HepG2 (cell line): ENCODE measurements around the gene CKS1B. TPM values are rescaled to one million over a fixed set of nuclear protein-coding genes. Genes with fewer than 3 reads are reported as not detected.

Experiments
- MXI1 ChIP-seq: IDR thresholded peaks from 3 replicates; pipeline ENCODE4 v1.6.1; 2012; ENCODE audit warnings: low read depth, low read length, inconsistent platforms, borderline replicate concordance
- NFIC ChIP-seq: IDR thresholded peaks from 2 replicates; pipeline ENCODE4 v1.6.1; 2012; ENCODE audit warnings: mild to moderate bottlenecking, low read length, inconsistent platforms
- SMYD3 ChIP-seq: sonication (generic); formaldehyde crosslinking; IDR thresholded peaks from 2 replicates; pipeline ENCODE4 v1.8.1; 2023; ENCODE audit warnings: mild to moderate bottlenecking, missing genetic modification reagents
- SRY ChIP-seq: sonication (generic); formaldehyde crosslinking; IDR thresholded peaks from 2 replicates; pipeline ENCODE4 v1.8.0; 2022; ENCODE audit warnings: mild to moderate bottlenecking, missing genetic modification reagents
- TBX3 ChIP-seq: fragments of 450-650 bp; IDR thresholded peaks from 2 replicates; pipeline ENCODE4 v1.6.1; 2017; ENCODE audit warnings: antibody characterized with exemption, mild to moderate bottlenecking, inconsistent platforms, borderline replicate concordance
- ZFP36 ChIP-seq: fragments of 150-350 bp; IDR thresholded peaks from 2 replicates; pipeline ENCODE4 v1.6.1; 2018; ENCODE audit warnings: borderline replicate concordance, low read length, low read depth; ENCODE audit not compliant: partially characterized antibody
- ZKSCAN1 ChIP-seq: fragments of 150-350 bp; IDR thresholded peaks from 2 replicates; pipeline ENCODE4 v1.6.1; 2014; ENCODE audit warnings: low read length
- ZNF34 ChIP-seq: sonication (generic); formaldehyde crosslinking; IDR thresholded peaks from 2 replicates; pipeline ENCODE4 v1.4.0; 2020; ENCODE audit warnings: mild to moderate bottlenecking, missing genetic modification reagents, borderline replicate concordance
- ZNF350 ChIP-seq: sonication (generic); formaldehyde crosslinking; IDR thresholded peaks from 2 replicates; pipeline ENCODE4 v1.4.0; 2020; ENCODE audit warnings: mild to moderate bottlenecking, low read depth, missing genetic modification reagents, borderline replicate concordance
- ZNF484 ChIP-seq: sonication (generic); formaldehyde crosslinking; IDR thresholded peaks from 2 replicates; pipeline ENCODE4 v1.5.1; 2020; ENCODE audit warnings: mild to moderate bottlenecking, low read depth, missing genetic modification reagents, borderline replicate concordance
- ZNF780A ChIP-seq: sonication (generic); formaldehyde crosslinking; IDR thresholded peaks from 2 replicates; pipeline ENCODE4 v1.8.0; 2022; ENCODE audit warnings: mild to moderate bottlenecking, missing genetic modification reagents, moderate library complexity
- polyA plus RNA-seq, 8 experiments: library from polyadenylated mRNA; depleted of rRNA in 3 of 8; stranded (reverse) in 7 of 8; unstranded in 1 of 8; fragments of >200 nt; fragmentation: Illumina TruSeq in 4 of 8; extraction: Trizol in 4 of 8; gene quantifications; 2 replicates each; pipeline versions ENCODE4 v1.2.1 to v1.2.3, GENCODE V29; 2011 to 2016; ENCODE audit warnings: low read depth in 4 of 8, missing spikeins in 1 of 8, mixed read lengths in 1 of 8; ENCODE audit not compliant: insufficient read depth in 1 of 8
- total RNA-seq, 5 experiments: library from RNA; depleted of rRNA; stranded (reverse); fragments of >200 nt; fragmentation: Illumina TruSeq; extraction: Trizol; gene quantifications; 2 replicates each; pipeline ENCODE4 v1.2.3, GENCODE V29; 2016; ENCODE audit warnings: low read depth in 1 of 5
- TF ChIP-seq, protein P1 (sequence below): sonication (generic); formaldehyde crosslinking; IDR thresholded peaks from 2 replicates; pipeline ENCODE4 v1.4.0; 2020; ENCODE audit warnings: missing genetic modification reagents
- TF ChIP-seq, protein P2 (sequence below): sonication (generic); formaldehyde crosslinking; IDR thresholded peaks from 2 replicates; pipeline ENCODE4 v1.5.1; 2020; ENCODE audit warnings: mild to moderate bottlenecking, missing genetic modification reagents, borderline replicate concordance
- TF ChIP-seq, protein P3 (sequence below): sonication (generic); formaldehyde crosslinking; IDR thresholded peaks from 2 replicates; pipeline ENCODE4 v1.4.0; 2020; ENCODE audit warnings: missing genetic modification reagents, low read depth, mild to moderate bottlenecking, borderline replicate concordance
- TF ChIP-seq, protein P4 (sequence below): IDR thresholded peaks from 2 replicates; pipeline ENCODE4 v1.6.1; 2016; ENCODE audit warnings: low read depth, control low read depth
- TF ChIP-seq, protein P5 (sequence below), 2 experiments: sonication (generic) in 1 of 2; formaldehyde crosslinking in 1 of 2; IDR thresholded peaks; 2 replicates each; pipeline versions ENCODE4 v1.6.1 to v1.9.0; 2014 to 2022; ENCODE audit warnings: antibody characterized with exemption in 1 of 2, borderline replicate concordance in 1 of 2, inconsistent platforms in 1 of 2, low read depth in 1 of 2, missing genetic modification reagents in 1 of 2

The CKS1B gene
- total and polyA plus RNA-seq, 2 of the 13 experiments (the other 11 are each of a cell fraction or from before 2014, with no cell fraction given), result 217 to 222 TPM

DNA sequence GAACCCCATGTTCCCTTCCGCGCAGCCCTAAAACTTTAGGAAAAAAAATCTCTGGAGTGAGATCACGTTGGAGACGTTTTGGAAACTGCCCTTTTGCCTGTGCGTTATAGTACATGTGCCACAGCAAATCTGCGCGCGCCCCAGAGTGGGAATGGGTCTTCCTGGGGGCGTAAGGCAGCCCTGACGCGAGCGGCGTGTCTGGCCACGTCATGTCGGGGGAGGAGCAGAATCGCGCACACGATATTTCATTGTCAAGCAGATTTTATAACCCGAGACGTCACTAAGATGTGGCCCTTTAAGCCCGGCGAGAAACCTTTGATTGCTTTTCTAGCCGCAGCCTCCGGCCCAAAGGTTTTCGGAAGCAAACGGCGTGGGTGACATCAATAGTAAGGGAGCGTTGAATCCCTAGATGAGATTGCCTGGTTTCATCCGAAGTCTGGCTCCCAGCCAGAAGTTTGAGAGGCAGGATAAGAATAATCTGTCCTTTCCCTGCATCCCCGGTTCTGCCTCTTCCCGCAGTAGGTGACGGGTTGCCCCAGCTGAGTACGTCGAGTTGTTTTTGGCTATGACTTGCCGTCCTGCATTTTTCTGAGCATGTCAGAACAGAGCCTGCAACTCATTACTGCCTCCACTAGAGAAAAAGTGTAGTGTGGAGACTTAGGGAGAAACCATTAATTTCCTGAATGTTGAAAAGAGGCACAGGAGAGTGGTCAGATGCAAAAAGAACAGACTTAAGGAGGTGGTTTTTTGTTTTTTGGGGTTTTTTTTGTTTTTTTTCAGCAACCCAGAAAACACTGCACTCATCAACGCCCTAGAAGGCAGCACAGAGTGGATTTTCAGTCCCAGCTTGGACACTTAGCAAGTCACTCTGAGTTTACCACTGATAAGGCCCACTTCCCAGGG is 37.1 kb upstream of the CKS1B start (continued):
- TF ChIP-seq, protein P1, sequence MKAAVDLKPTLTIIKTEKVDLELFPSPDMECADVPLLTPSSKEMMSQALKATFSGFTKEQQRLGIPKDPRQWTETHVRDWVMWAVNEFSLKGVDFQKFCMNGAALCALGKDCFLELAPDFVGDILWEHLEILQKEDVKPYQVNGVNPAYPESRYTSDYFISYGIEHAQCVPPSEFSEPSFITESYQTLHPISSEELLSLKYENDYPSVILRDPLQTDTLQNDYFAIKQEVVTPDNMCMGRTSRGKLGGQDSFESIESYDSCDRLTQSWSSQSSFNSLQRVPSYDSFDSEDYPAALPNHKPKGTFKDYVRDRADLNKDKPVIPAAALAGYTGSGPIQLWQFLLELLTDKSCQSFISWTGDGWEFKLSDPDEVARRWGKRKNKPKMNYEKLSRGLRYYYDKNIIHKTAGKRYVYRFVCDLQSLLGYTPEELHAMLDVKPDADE, result no peak
- TF ChIP-seq, protein P2, sequence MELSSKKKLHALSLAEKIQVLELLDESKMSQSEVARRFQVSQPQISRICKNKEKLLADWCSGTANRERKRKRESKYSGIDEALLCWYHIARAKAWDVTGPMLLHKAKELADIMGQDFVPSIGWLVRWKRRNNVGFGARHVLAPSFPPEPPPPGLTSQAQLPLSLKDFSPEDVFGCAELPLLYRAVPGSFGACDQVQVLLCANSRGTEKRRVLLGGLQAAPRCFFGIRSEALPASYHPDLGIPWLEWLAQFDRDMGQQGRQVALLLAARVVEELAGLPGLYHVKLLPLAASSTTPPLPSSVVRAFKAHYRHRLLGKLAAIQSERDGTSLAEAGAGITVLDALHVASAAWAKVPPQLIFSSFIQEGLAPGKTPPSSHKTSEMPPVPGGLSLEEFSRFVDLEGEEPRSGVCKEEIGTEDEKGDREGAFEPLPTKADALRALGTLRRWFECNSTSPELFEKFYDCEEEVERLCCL, result 0 out of 2 replicates have a peak, but pooled peaks have one; percentile 9
- TF ChIP-seq MXI1, result no peak
- no peak for TF ChIP-seq ZKSCAN1
- TF ChIP-seq NFIC, result peak; percentile 59; the same call in 1 of the 2 replicates
- TF ChIP-seq ZFP36, result no peak
- no peak for TF ChIP-seq TBX3
- no peak for TF ChIP-seq SRY (CRISPR knock-in tag)
- no peak for TF ChIP-seq ZNF484 (CRISPR knock-in tag)
- no peak for TF ChIP-seq ZNF34 (CRISPR knock-in tag)
- TF ChIP-seq ZNF780A (CRISPR knock-in tag), result no peak
- TF ChIP-seq, protein P3, sequence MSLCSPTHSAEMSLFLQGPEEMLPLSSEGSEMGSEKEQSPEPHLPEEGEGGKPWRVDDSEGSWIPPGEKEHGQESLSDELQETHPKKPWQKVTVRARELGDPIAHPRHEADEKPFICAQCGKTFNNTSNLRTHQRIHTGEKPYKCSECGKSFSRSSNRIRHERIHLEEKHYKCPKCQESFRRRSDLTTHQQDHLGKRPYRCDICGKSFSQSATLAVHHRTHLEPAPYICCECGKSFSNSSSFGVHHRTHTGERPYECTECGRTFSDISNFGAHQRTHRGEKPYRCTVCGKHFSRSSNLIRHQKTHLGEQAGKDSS (CRISPR knock-in tag), result no peak
- TF ChIP-seq SMYD3, result no peak
- TF ChIP-seq, protein P4, sequence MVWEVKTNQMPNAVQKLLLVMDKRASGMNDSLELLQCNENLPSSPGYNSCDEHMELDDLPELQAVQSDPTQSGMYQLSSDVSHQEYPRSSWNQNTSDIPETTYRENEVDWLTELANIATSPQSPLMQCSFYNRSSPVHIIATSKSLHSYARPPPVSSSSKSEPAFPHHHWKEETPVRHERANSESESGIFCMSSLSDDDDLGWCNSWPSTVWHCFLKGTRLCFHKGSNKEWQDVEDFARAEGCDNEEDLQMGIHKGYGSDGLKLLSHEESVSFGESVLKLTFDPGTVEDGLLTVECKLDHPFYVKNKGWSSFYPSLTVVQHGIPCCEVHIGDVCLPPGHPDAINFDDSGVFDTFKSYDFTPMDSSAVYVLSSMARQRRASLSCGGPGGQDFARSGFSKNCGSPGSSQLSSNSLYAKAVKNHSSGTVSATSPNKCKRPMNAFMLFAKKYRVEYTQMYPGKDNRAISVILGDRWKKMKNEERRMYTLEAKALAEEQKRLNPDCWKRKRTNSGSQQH, result peak; percentile 62; the same call in 1 of the 2 replicates
- no peak; the same call in 1 of the 2 replicates for TF ChIP-seq ZNF350 (CRISPR knock-in tag)
- TF ChIP-seq, protein P5, sequence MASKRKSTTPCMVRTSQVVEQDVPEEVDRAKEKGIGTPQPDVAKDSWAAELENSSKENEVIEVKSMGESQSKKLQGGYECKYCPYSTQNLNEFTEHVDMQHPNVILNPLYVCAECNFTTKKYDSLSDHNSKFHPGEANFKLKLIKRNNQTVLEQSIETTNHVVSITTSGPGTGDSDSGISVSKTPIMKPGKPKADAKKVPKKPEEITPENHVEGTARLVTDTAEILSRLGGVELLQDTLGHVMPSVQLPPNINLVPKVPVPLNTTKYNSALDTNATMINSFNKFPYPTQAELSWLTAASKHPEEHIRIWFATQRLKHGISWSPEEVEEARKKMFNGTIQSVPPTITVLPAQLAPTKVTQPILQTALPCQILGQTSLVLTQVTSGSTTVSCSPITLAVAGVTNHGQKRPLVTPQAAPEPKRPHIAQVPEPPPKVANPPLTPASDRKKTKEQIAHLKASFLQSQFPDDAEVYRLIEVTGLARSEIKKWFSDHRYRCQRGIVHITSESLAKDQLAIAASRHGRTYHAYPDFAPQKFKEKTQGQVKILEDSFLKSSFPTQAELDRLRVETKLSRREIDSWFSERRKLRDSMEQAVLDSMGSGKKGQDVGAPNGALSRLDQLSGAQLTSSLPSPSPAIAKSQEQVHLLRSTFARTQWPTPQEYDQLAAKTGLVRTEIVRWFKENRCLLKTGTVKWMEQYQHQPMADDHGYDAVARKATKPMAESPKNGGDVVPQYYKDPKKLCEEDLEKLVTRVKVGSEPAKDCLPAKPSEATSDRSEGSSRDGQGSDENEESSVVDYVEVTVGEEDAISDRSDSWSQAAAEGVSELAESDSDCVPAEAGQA (IDR thresholded peaks at IDR 0.05; ENCODE audit: low read depth), result peak; percentile 81
- TF ChIP-seq, protein P5 (CRISPR knock-in tag; IDR thresholded peaks at IDR 0.05; ENCODE audit: borderline replicate concordance), result no peak
